GM19035 (cell line): ENCODE data around the gene NAXD.
"Not testable (repeated sequence)": the region's sequence is repeated elsewhere in the genome, so short reads cannot be mapped to it uniquely, and the experiment has no call there.

ENCODE experiments used
- ATAC-seq: cut with Tn5 transposase; IDR thresholded peaks from one replicate; pipeline ENCODE4 v1.9.1; 2021; ENCODE audit not compliant: unreplicated experiment

NAXD gene

DNA sequence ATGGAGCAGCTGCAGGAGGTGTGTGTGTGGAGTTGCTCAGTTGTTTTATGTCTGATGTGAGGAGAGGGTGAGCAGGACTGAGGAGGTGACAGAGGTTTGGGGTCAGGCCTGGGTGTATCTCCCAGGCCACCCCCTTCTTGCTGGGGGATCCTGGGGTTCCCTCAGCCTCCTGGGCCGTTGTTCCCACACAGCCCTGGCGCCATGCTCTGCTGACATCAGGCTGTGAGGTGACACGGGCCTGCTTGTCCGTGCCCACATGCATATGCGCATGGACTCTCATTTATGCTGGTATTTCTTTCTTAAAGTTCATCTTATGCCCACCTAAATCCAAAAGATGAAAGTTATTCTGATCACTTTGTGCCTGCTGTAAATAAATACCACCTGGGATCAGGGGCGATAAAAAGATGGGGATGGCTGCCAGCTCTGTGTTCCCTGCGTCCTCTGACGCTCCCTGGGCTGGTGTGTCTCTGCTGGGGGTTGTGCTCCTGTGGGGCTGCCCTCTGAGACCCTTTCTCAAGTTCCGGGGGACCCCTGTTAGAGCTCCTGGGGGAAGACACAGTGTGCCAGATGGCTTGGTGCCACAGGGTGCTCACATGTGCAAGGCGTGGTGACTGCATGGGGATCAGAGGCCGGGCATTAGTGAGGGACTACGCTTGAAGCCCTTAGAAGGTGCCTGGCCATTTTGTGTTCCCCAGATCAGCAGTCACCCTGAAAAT, 12.6 kb downstream of the NAXD start:
- no peak for ATAC-seq

- ATAC-seq: no peak
These were observed 13.1 kb downstream of the NAXD start for GRCh38 chr13:110628477-110628793.

DNA sequence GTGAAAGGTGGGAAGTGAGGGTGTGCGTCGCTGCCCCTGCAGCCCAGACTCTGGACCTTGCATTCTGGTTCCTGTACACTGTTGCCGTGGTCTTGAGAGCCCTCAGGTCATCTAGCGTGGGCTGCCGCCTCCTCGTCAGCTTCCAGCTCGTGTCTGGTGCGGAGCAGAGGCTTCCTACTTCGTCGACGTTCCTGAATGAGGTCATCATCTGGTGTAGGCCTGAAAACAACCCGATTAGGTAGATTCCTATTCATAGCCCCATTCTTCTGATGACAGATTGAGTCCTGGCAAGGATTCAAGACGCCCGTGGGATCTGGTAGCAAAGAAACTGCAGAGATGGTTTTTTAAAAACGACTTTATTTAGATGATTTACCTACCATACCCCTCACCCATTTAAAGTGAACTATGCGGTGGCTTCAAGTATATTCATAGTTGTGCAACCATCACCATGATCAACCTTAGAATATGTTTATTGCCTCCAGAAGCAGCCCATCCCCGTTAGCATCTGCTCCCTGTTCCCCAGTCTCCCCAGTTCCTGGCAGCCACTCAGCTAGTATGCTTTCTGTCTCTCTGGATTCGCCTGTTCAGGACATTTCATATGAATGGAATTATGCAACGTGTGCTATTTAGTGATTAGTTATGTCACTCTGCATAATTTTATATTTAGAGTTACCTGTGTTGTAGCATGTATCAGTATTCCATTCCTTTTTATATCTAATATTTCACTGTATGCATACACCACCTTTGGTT, 13.8 kb downstream of the NAXD start:
- no peak for ATAC-seq

DNA sequence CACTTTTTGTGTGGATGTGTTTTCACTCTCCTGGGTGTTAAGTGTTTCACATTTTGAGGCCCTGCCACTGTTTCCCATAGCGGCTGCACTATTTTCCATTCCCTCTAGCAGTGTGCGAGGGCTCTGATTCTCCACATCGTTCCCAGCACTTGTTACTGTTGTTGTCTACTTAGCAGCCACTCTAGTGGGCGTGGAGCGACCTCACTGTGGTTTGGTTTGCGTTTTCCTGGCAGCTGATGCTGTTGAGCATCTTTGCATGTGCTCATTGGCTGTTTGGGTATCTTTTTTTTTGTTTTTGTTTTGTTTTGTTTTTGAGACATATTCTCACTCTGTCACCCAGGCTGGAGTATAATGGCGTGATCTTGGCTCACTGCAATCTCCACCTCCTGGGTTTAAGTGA, 14.4 kb downstream of the NAXD start:
- ATAC-seq: no peak

- ATAC-seq: no peak
These were observed 15.3 kb downstream of the NAXD start for GRCh38 chr13:110630566-110631119.

DNA sequence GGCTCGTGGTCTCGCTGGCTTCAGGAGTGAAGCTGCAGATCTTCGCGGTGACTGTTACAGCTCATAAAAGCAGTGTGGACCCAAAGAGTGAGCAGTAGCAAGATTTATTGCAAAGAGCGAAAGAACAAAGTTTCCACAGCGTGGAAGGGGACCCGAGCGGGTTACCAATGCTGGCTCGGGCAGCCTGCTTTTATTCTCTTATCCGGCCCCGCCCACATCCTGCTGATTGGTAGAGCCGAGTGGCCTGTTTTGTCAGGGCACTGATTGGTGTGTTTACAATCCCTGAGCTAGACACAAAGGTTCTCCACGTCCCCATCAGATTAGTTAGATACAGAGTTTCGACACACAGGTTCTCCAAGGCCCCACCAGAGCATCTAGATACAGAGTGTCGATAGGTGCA, 16.9 kb downstream of the NAXD start:
- not testable (repeated sequence) for ATAC-seq

GRCh38 chr13:110633776-110634175, 18.4 kb downstream of the NAXD start:
- ATAC-seq: no peak

DNA sequence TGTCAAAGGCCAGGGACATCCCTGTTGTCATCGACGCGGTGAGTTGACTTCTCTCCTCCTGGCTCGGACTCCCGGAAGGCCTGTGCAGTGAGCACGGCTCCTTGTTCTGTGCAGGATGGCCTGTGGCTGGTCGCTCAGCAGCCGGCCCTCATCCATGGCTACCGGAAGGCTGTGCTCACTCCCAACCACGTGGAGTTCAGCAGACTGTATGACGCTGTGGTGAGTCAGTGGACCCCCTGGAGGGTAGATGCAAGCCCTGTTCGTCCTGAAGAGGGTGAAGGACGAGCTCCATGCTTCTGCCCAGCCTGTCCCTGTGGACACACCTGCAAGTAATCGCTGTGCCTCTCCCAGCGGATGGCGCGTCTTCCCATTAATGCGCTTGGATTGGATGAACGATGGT, 19.2 kb downstream of the NAXD start:
- no peak for ATAC-seq

DNA sequence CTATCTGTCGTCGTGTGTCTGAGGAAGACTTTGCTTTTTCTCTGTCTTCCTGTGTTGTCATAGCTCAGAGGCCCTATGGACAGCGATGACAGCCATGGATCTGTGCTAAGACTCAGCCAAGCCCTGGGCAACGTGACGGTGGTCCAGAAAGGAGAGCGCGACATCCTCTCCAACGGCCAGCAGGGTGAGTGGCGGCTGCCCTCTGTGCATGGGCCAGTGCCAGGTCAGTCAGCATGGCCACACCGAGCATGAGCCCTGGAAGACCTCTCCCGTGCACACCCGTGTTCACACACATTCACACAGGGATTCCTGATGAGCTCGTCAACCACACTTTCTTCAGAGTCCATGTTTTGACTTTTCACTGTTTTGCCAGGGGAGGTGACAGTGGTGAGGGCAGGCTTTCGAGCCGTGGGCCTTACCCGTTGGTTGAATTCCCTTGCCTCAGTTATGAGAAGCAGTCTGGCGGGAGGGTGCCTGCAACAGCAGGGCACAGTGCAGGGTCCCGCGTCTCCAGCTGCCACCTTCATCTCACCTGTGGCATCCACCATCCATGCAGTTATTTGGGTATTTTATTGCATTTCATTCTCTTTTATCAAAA, 20.2 kb downstream of the NAXD start:
- no peak for ATAC-seq

DNA sequence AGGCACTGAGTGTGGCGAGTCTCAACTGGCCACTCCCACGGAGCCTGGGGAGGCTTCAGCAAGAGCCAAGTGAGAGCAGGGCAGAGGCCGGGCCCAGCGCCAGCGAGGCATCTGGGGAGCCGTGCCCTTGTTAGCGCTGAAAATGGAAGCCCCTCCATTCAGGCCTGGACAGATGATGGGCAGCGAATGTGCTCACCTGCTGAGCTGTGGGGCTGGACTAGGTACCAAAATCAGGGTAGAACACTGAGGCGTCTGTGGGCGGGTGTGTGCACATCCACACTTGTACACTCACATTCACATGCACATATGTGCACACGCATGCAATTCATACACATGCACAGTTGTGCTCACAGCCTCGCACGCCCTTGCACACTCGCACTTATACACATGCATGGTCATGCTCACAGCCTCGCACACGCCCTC, 20.7 kb downstream of the NAXD start:
- ATAC-seq: no peak

DNA sequence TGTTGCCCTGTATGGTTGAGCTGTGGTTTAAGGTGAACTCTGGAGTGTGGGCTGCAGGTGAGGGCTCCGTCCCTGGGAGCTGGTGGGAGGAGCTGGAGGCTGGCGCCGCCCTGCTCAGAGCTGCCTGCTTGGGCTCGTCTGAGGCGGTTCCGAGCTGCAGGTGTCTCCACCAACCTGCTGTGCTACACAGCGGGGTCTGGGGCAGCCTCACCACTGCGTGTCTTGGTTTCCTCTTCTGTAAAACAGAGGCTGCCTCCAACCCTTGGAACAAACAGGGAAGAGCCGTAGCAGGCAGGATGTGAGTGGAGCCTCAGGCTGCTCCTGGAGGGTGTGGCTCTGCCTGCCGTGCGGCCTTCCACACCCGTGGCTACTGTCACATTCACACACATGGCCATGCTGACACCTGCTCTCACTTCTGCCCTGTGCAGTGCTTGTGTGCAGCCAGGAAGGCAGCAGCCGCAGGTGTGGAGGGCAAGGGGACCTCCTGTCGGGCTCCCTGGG, 21.4 kb downstream of the NAXD start:
- ATAC-seq: no peak

DNA sequence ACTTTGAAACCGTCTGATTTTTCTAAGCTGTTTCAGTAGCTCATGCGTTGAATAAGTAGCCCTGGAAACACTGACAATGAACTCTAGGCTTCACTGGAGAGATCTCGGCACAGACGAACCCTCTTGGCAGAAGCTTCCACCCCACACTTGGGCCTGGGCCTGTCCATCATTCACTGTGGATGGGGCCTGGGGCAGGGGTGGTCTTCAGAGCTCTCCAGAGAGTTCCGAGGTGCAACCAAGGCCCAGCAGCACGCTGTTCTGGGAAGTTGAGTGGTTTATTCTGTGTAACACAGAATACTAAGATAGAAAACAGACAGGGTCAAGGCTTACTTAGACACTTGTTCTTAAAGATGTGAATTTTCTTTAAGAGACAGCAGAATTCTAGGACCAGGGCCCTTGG, 21.9 kb downstream of the NAXD start:
- ATAC-seq: no peak

DNA sequence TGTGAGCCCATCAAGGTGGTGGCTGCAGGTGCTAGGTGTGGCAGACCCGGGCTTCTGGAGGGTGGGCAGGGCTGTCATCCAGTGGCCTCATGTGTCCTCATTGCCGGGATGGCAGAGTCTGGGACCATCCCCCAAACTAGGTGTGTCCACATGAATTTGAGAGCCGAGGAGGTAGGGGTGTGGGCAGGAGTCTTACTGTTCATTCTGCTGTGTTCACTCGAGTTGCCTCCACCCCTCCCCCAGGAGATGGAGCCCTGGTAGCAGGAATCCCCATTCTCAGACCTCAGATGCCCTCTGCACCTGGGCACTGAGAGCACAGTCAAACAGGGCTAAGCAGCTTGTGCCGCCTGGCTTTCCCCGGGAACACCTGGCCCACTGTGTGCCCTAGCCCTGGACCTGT, 22.4 kb downstream of the NAXD start:
- ATAC-seq: no peak

GRCh38 chr13:110638257-110638656, 22.9 kb downstream of the NAXD start:
- ATAC-seq: no peak

GRCh38 chr13:110638814-110639806, 23.8 kb downstream of the NAXD start:
- no peak for ATAC-seq

DNA sequence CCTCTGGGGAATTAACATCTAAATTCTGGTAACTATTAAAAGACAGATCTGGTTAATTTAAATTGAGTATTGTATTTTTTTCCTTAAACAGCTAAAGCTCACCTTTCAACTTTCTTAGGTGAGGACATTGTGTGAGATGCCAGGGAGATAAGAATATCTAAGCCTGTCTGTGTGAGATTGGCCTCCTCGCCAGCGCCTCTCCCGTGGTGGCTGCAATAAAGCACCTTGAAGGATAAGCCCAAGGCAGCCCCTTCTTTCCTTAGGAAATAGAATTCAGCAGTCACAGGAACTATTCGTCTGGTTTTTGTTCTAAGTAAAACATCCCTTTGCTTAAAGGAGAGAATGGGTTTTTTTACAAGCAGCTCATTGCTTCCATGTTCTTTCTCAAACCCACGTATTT, 24.6 kb downstream of the NAXD start:
- ATAC-seq: no peak

GRCh38 chr13:110640591-110641029, 25.3 kb downstream of the NAXD start:
- no peak for ATAC-seq

GRCh38 chr13:110641055-110642015, 26.0 kb downstream of the NAXD start:
- ATAC-seq: no peak

DNA sequence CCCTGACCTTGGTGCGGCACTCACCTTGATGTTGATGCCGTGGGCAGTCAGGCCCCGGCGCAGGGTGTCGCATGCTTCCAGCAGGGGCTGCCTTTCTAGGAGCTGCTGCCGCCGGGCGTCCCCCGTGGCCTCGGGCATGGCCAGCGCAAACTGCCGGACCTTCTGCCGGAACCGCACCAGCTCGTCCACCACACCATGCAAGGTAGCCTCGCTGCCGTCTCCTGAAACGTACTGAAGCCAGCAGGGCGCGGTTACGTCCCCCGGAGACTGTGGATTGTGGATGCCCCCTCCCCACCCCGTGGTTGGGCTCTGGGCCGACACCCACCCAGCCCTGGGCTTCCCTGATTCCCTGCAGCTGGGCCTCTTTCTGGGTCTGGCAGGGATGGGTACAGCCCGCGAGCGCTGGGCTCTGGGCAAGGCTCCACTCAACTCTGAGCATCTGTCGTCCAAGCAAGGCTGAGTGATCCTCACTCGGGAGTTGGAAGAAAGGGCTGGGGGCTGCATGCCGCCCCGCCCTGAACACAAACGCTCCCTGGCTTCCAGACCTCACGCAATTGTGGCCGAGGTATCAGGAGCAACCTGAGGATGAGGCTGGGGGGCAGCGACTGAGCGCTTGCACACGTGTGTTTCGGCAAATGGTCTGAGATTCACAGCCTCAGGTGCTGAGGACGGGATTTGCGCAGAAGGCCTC, 27.1 kb downstream of the NAXD start:
- ATAC-seq: no peak
